Spleen (tissue), 11 donors: Measurements from ENCODE around the gene COL1A1. TPM values are rescaled to one million over a fixed set of nuclear protein-coding genes. Genes with fewer than 3 reads are reported as not detected.

Experiments
- DNase-seq: peaks from one replicate; pipeline ENCODE4 v3.0.0-alpha.2; 2020
- H3K27ac ChIP-seq, 8 donors: fragments of 200-600 bp; sonication (generic) in 7 of 8; 1 replicate in 4 of 8; 2 replicates in 4 of 8; pipeline versions ENCODE4 v1.5.0 to v1.8.0; 2016 to 2021; ENCODE audit warnings: inconsistent platforms in 4 of 8, mild to moderate bottlenecking in 4 of 8, moderate library complexity in 1 of 8
- H3K27me3 ChIP-seq, 7 donors: fragments of 200-600 bp; sonication (generic) in 6 of 7; replicated peaks in 1 of 7; 1 replicate in 4 of 7; 2 replicates in 3 of 7; pipeline versions ENCODE4 v1.5.0 to v1.8.0; 2016 to 2021; ENCODE audit warnings: inconsistent platforms in 3 of 7, mild to moderate bottlenecking in 1 of 7
- H3K36me3 ChIP-seq, 6 donors: fragments of 200-600 bp; sonication (generic) in 5 of 6; 1 replicate in 4 of 6; 2 replicates in 2 of 6; pipeline versions ENCODE4 v1.5.0 to v1.8.0; 2016 to 2021; ENCODE audit warnings: inconsistent platforms in 2 of 6
- H3K4me1 ChIP-seq, 6 donors: fragments of 200-600 bp; sonication (generic) in 5 of 6; 1 replicate in 3 of 6; 2 replicates in 3 of 6; pipeline versions ENCODE4 v1.5.0 to v1.8.0; 2016 to 2021; ENCODE audit warnings: inconsistent platforms in 3 of 6
- H3K4me3 ChIP-seq, 8 donors: fragments of 200-600 bp; sonication (generic) in 7 of 8; 1 replicate in 4 of 8; 2 replicates in 4 of 8; pipeline versions ENCODE4 v1.5.0 to v1.8.0; 2016 to 2021; ENCODE audit warnings: inconsistent platforms in 4 of 8, mild to moderate bottlenecking in 4 of 8, moderate library complexity in 2 of 8
- H3K9me3 ChIP-seq, 8 donors: fragments of 200-600 bp; sonication (generic) in 7 of 8; 1 replicate in 4 of 8; 2 replicates in 4 of 8; pipeline versions ENCODE4 v1.5.0 to v1.8.0; 2016 to 2021; ENCODE audit warnings: inconsistent platforms in 4 of 8
- CTCF ChIP-seq, 11 experiments: fragments of 200-600 bp in 7 of 11; fragments of 450-650 bp in 4 of 11; sonication (generic) in 4 of 11; IDR thresholded peaks in 8 of 11; conservative IDR thresholded peaks in 3 of 11; 1 replicate in 7 of 11; 2 replicates in 4 of 11; pipeline versions ENCODE4 v1.4.0 to v1.8.0; 2016 to 2021; ENCODE audit warnings: antibody characterized with exemption in 11 of 11, inconsistent platforms in 4 of 11, mild to moderate bottlenecking in 1 of 11
- POLR2A ChIP-seq, 3 donors: fragments of 450-650 bp; IDR thresholded peaks; one replicate each; pipeline ENCODE4 v1.5.1; 2017; ENCODE audit warnings: antibody characterized with exemption in 3 of 3, mild to moderate bottlenecking in 1 of 3
- POLR2AphosphoS5 ChIP-seq, 3 donors: sonication (generic); formaldehyde crosslinking; IDR thresholded peaks; one replicate each; pipeline ENCODE4 v1.5.1; 2017; ENCODE audit warnings: antibody characterized with exemption in 3 of 3
- WGBS, 5 donors: extraction: QIAGEN DNeasy Blood & Tissue Kit in 3 of 5; methylation state at CpG; one replicate each; pipeline versions ENCODE4 v1.1.5 to v1.1.7; 2013 to 2018; 5-methylcytosine and 5-hydroxymethylcytosine counted together
- intact Hi-C: fragments of 100-400 bp; cut with DNase I; formaldehyde crosslinking; loops from one replicate; pipeline ENCODE4 v1.15.0; 2023; ENCODE audit warnings: low total_unique reads
- polyA plus RNA-seq, 3 donors: library from polyadenylated mRNA; stranded (reverse); fragments of 200-250 nt; gene quantifications; one replicate each; pipeline ENCODE4 v1.2.1, GENCODE V29; 2013
- total RNA-seq, 7 donors: library from RNA; depleted of rRNA in 3 of 7; stranded (reverse); fragments of >200 nt in 3 of 7; fragmentation: NEBNext Ultra II Directional in 4 of 7; extraction: Animal tissue kit (Norgen Biotek cat#: 25700) in 4 of 7; gene quantifications; one replicate each; pipeline versions ENCODE4 v1.1.0 to v1.2.1, GENCODE V29; 2016 to 2021
- donor health status: healthy with polysubstance abuse.
- donor health status: DM: no; HTN: no; CAD: no; lungs with moderate emphysema.
- donor health status: DM: no; HTN: no; CAD: no.
- donor health status: Bipolar disorder and iron deficiency.
- donor health status: healthy.
- donor health status: DM: no; HTN: no; CAD: no.
- donor health status: DM: yes; HTN: yes; CAD: no.

Gene COL1A1
- total and polyA plus RNA-seq, 10 donors = 7.1 to 458 (median 46.9) TPM

- TF ChIP-seq CTCF (IDR thresholded peaks at IDR 0.05 in 8 of 11, conservative IDR thresholded peaks at IDR 0.05 in 3 of 11) (no peak), POLR2AphosphoS5 (IDR thresholded peaks at IDR 0.05) (no peak), POLR2A (IDR thresholded peaks at IDR 0.05) (no peak)
- H3K4me1 ChIP-seq = peaks cover 10 to 34% (median 17%) of the 10 kb centered on the region in 6 donors
- H3K27me3 ChIP-seq = no peaks in the 10 kb centered on the region
- no peak overlapping the region for H3K4me3 ChIP-seq
- peak overlapping the region in 3 of 8 donors; percentile 6 to 65 (median 15) for H3K27ac ChIP-seq
- intact Hi-C loops = no loop called here
- no peak for DNase-seq
- H3K36me3 ChIP-seq = no peaks in the 10 kb centered on the region
- no peaks in the 10 kb centered on the region for H3K9me3 ChIP-seq
- 83 to 92% (median 89%) methylated on average over 19 to 20 of the region's 20 CpGs for WGBS, 5 donors
These were observed 24.7 kb downstream of the COL1A1 start for GRCh38 chr17:50176559-50177357.

GRCh38 chr17:50175035-50175807 is 26.2 kb downstream of the COL1A1 start:
- TF ChIP-seq CTCF (IDR thresholded peaks at IDR 0.05 in 8 of 11, conservative IDR thresholded peaks at IDR 0.05 in 3 of 11) (no peak), POLR2AphosphoS5 (IDR thresholded peaks at IDR 0.05) (no peak), POLR2A (IDR thresholded peaks at IDR 0.05) (no peak)
- DNase-seq = no peak
- WGBS, 5 donors = 80 to 97% (median 93%) methylated on average over 10 to 16 of the region's 16 CpGs
- H3K27me3 ChIP-seq = no peaks in the 10 kb centered on the region
- no peak overlapping the region for H3K4me3 ChIP-seq
- H3K36me3 ChIP-seq = no peaks in the 10 kb centered on the region
- no peaks in the 10 kb centered on the region for H3K9me3 ChIP-seq
- no peak overlapping the region for H3K27ac ChIP-seq
- intact Hi-C loops = no loop called here
- peaks cover 10 to 30% (median 17%) of the 10 kb centered on the region in 6 donors for H3K4me1 ChIP-seq

GRCh38 chr17:50174444-50174843 is 27.0 kb downstream of the COL1A1 start:
- no peak for DNase-seq
- intact Hi-C loops = no loop called here
- H3K27me3 ChIP-seq = no peaks in the 10 kb centered on the region
- H3K4me1 ChIP-seq = peaks cover 10 to 32% (median 17%) of the 10 kb centered on the region in 6 donors
- H3K9me3 ChIP-seq = no peaks in the 10 kb centered on the region
- H3K36me3 ChIP-seq = no peaks in the 10 kb centered on the region
- 78 to 81% (median 79%) methylated on average over 6 of the region's 6 CpGs for WGBS, 5 donors
- H3K4me3 ChIP-seq = no peak overlapping the region
- no peak overlapping the region for H3K27ac ChIP-seq
- no peak for TF ChIP-seq POLR2AphosphoS5 (IDR thresholded peaks at IDR 0.05)
- TF ChIP-seq CTCF (IDR thresholded peaks at IDR 0.05 in 8 of 11, conservative IDR thresholded peaks at IDR 0.05 in 3 of 11) = no peak
- no peak for TF ChIP-seq POLR2A (IDR thresholded peaks at IDR 0.05)
